Measurements from ENCODE around the gene GABRG3. TPM values are rescaled to one million over a fixed set of nuclear protein-coding genes. Genes with fewer than 3 reads are reported as not detected.

GABRG3 gene
- total and polyA plus RNA-seq, 7 donors, result not detected

DNA sequence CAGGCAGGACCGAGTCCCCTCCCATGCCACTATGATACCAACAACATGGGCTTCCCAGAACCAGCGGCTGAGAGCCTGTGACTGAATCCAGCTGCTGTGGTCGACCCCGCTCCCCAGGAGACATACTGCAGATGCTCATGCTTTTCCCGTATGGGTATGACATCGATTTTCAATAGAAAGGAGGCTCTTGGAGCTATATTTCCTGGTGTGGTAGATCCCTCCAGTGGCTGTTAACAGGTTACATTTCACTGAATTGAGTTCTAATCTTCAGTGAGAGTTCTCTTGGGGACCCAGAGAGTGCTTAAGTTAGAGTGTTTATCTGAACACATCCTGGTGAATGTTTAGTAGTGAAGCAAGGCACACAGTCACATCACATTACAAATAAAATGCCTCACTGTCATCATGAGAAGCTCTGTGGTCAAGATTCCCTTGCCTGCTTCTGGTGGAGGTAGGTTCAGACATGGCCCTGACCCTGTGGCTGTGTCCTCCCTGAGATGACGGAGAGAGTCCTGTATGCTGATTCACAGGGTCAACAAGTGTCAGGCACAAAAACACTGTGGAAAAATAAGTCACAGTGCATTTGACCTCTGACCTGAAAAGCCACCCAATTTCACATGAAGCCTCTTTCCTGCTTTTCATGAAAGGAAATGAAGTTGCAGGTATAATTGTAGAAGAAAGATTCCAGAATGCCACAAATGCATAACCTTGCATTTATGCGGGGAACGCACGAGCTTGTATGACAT, 110.9 kb downstream of the GABRG3 start:
- Histone ChIP-seq H3K9me3 (no peaks in the 10 kb centered on the region), H3K4me1 (no peaks in the 10 kb centered on the region), H3K27ac (no peak overlapping the region), H3K36me3 (ENCODE audit: insufficient read depth in 1 of 2, low read depth in 1 of 2) (no peaks in the 10 kb centered on the region), H3K27me3 (ENCODE audit: insufficient read depth in 3 of 3, low read length in 2 of 3) (no peaks in the 10 kb centered on the region), H3K4me3 (no peak overlapping the region)
- TF ChIP-seq, protein P1, sequence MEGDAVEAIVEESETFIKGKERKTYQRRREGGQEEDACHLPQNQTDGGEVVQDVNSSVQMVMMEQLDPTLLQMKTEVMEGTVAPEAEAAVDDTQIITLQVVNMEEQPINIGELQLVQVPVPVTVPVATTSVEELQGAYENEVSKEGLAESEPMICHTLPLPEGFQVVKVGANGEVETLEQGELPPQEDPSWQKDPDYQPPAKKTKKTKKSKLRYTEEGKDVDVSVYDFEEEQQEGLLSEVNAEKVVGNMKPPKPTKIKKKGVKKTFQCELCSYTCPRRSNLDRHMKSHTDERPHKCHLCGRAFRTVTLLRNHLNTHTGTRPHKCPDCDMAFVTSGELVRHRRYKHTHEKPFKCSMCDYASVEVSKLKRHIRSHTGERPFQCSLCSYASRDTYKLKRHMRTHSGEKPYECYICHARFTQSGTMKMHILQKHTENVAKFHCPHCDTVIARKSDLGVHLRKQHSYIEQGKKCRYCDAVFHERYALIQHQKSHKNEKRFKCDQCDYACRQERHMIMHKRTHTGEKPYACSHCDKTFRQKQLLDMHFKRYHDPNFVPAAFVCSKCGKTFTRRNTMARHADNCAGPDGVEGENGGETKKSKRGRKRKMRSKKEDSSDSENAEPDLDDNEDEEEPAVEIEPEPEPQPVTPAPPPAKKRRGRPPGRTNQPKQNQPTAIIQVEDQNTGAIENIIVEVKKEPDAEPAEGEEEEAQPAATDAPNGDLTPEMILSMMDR (IDR thresholded peaks at IDR 0.05), result no peak
- DNase-seq (no peak), ATAC-seq (no peak)
- intact Hi-C loops (cut with DNase I), result no loop called here
- 55 to 61% (median 56%) methylated on average over 10 of the region's 10 CpGs for WGBS, 3 donors

- intact Hi-C loops (cut with DNase I), result no loop called here
- Histone ChIP-seq H3K36me3 (ENCODE audit: insufficient read depth in 1 of 2, low read depth in 1 of 2) (no peaks in the 10 kb centered on the region), H3K27me3 (ENCODE audit: insufficient read depth in 3 of 3, low read length in 2 of 3) (no peaks in the 10 kb centered on the region), H3K27ac (no peak overlapping the region), H3K9me3 (no peaks in the 10 kb centered on the region), H3K4me3 (no peak overlapping the region), H3K4me1 (no peaks in the 10 kb centered on the region)
- WGBS, 3 donors, result 64 to 70% (median 67%) methylated on average over 8 of the region's 8 CpGs
- DNase-seq (no peak), ATAC-seq (no peak)
- TF ChIP-seq, protein P1 (IDR thresholded peaks at IDR 0.05), result no peak
Measured at GRCh38 chr15:27082526-27082925, 111.5 kb downstream of the GABRG3 start.

DNA sequence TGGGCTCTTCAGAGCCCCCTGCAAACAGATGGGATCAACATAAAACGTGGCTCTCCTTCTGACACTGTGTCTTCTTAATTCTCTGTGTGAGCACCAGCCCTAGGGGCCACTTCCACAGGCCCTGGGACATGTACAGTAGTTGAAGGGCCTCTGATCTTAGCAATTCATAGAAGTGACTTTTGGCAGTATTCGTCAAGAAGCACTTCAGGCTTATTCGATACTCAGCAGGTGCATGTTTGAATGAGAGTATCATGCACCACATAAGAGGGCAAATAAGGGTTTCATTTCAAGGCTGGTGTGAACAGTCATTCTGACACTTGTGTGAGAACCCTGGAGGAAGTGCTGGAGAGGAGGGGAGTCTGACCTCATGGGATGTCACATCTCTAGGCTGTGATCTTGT, 113.9 kb downstream of the GABRG3 start:
- no peak overlapping the region for H3K27ac ChIP-seq
- intact Hi-C loops (cut with DNase I), result no loop called here
- no peak for ATAC-seq
- no peaks in the 10 kb centered on the region for H3K4me1 ChIP-seq
- H3K4me3 ChIP-seq, result no peak overlapping the region
- DNase-seq, result no peak
- TF ChIP-seq, protein P1 (IDR thresholded peaks at IDR 0.05), result no peak
- 49 to 61% (median 53%) methylated on average over 3 of the region's 3 CpGs for WGBS, 3 donors
- H3K36me3 ChIP-seq (ENCODE audit: insufficient read depth in 1 of 2, low read depth in 1 of 2), result no peaks in the 10 kb centered on the region
- no peaks in the 10 kb centered on the region for H3K9me3 ChIP-seq
- H3K27me3 ChIP-seq (ENCODE audit: insufficient read depth in 3 of 3, low read length in 2 of 3), result no peaks in the 10 kb centered on the region

- H3K27ac ChIP-seq, result no peak overlapping the region
- no peak overlapping the region for H3K4me3 ChIP-seq
- TF ChIP-seq, protein P1 (IDR thresholded peaks at IDR 0.05), result no peak
- ATAC-seq (no peak), DNase-seq (no peak)
- no peaks in the 10 kb centered on the region for H3K27me3 ChIP-seq (ENCODE audit: insufficient read depth in 3 of 3, low read length in 2 of 3)
- H3K4me1 ChIP-seq, result no peaks in the 10 kb centered on the region
- H3K9me3 ChIP-seq, result no peaks in the 10 kb centered on the region
- intact Hi-C loops (cut with DNase I), result no loop called here
- WGBS, 3 donors, result 49 to 57% (median 51%) methylated on average over 5 of the region's 5 CpGs
- no peaks in the 10 kb centered on the region for H3K36me3 ChIP-seq (ENCODE audit: insufficient read depth in 1 of 2, low read depth in 1 of 2)
Measured at GRCh38 chr15:27086149-27086548, 115.2 kb downstream of the GABRG3 start.

GRCh38 chr15:27086805-27087204, 115.8 kb downstream of the GABRG3 start:
- DNase-seq (no peak), ATAC-seq (no peak)
- TF ChIP-seq, protein P1 (IDR thresholded peaks at IDR 0.05), result no peak
- 58 to 66% (median 63%) methylated on average over 11 of the region's 11 CpGs for WGBS, 3 donors
- no peaks in the 10 kb centered on the region for H3K27me3 ChIP-seq (ENCODE audit: insufficient read depth in 3 of 3, low read length in 2 of 3)
- no peaks in the 10 kb centered on the region for H3K36me3 ChIP-seq (ENCODE audit: insufficient read depth in 1 of 2, low read depth in 1 of 2)
- H3K27ac ChIP-seq, result no peak overlapping the region
- no peaks in the 10 kb centered on the region for H3K4me1 ChIP-seq
- no peak overlapping the region for H3K4me3 ChIP-seq
- intact Hi-C loops (cut with DNase I), result no loop called here
- H3K9me3 ChIP-seq, result no peaks in the 10 kb centered on the region

All from psoas muscle (tissue), 8 donors.